HCT116 (cell line): ENCODE measurements around the gene KRTAP5-3. TPM values are rescaled to one million over a fixed set of nuclear protein-coding genes. Genes with fewer than 3 reads are reported as not detected.

Source experiments
- ATAC-seq: fragments of 200-7000 bp; cut with Tn5 transposase; 2 replicates; pipeline ENCODE4 v1.9.1; 2020; ENCODE audit warnings: mild to moderate bottlenecking, moderate library complexity
- BruUV-seq: library from RNA; stranded (reverse); fragments of 400-500 nt; replicated peaks from 2 replicates; lab custom pipeline; 2021; lab: Mats Ljungman, UMichigan
- CTCF ChIA-PET: fragments of 300-600 bp; sonication (Branson Sonifier 250); formaldehyde crosslinking; loops from one replicate; lab custom pipeline; 2021; ENCODE audit warnings: antibody characterized with exemption; lab: Charles Lee
- POLR2A ChIA-PET: fragments of 300-600, 350-600 bp; sonication (Branson Sonifier 250); formaldehyde crosslinking; loops from one replicate; lab custom pipeline; 2021; ENCODE audit warnings: antibody characterized with exemption; lab: Charles Lee
- RAD21 ChIA-PET, 2 experiments: fragments of 300-600 bp; sonication (Branson Sonifier 250); formaldehyde crosslinking; loops; one replicate each; lab custom pipeline; 2023; ENCODE audit warnings: low total read pairs in 2 of 2; ENCODE audit not compliant: uncharacterized antibody in 2 of 2, unreplicated experiment in 2 of 2, low non-redundant PET in 1 of 2; lab: Charles Lee
- DNase-seq: peaks from one replicate; pipeline ENCODE4 v3.0.0-alpha.2; 2010; ENCODE audit warnings: low read depth, low spot score
- H2AFZ ChIP-seq: fragments of 200-600 bp; shearing (Covaris generic), sonication (generic); 2 replicates; pipeline ENCODE4 v1.6.1; 2017; ENCODE audit warnings: low read depth, mixed run types, mixed read lengths, antibody characterized with exemption, low read length; ENCODE audit not compliant: poor library complexity, severe bottlenecking
- H3K27ac ChIP-seq: 2 replicates; pipeline ENCODE4 v1.5.1; 2012; ENCODE audit warnings: low read depth, low read length
- H3K27me3 ChIP-seq: fragments of 200-600 bp; sonication (generic); 2 replicates; pipeline ENCODE4 v1.6.1; 2016; ENCODE audit warnings: mixed run types, low read length, mixed read lengths; ENCODE audit not compliant: insufficient read depth
- H3K36me3 ChIP-seq, 2 experiments: fragments of 200-500 bp in 1 of 2; fragments of 200-600 bp in 1 of 2; sonication (Bioruptor generic) in 1 of 2; sonication (generic) in 1 of 2; 2 replicates each; pipeline versions ENCODE4 v1.5.1 to v1.6.1; 2014 to 2016; ENCODE audit warnings: low read length in 2 of 2, inconsistent platforms in 1 of 2, mixed read lengths in 1 of 2, mixed run types in 1 of 2; ENCODE audit not compliant: insufficient read depth in 2 of 2, control insufficient read depth in 1 of 2
- H3K4me1 ChIP-seq, 2 experiments: fragments of 200-600 bp in 1 of 2; sonication (generic) in 1 of 2; 2 replicates each; pipeline versions ENCODE4 v1.5.1 to v1.6.1; 2012 to 2017; ENCODE audit warnings: low read length in 2 of 2, inconsistent platforms in 1 of 2, mild to moderate bottlenecking in 1 of 2, mixed read lengths in 1 of 2, mixed run types in 1 of 2, moderate library complexity in 1 of 2; ENCODE audit not compliant: insufficient read depth in 2 of 2, control insufficient read depth in 1 of 2
- H3K4me2 ChIP-seq: fragments of 200-600 bp; sonication (generic); 2 replicates; pipeline ENCODE4 v1.6.1; 2017; ENCODE audit warnings: mixed run types, low read length, mixed read lengths
- H3K4me3 ChIP-seq, 2 experiments: fragments of 200-600 bp in 1 of 2; sonication (generic) in 1 of 2; replicated peaks in 1 of 2; 2 replicates each; pipeline ENCODE4 v1.5.1; 2011 to 2016; ENCODE audit warnings: low read length in 2 of 2, control low read depth in 1 of 2, low read depth in 1 of 2, mild to moderate bottlenecking in 1 of 2, mixed read lengths in 1 of 2, mixed run types in 1 of 2
- H3K79me2 ChIP-seq: fragments of 200-600 bp; sonication (generic); 2 replicates; pipeline ENCODE4 v1.6.1; 2017; ENCODE audit warnings: mild to moderate bottlenecking, mixed run types, low read length, moderate library complexity, mixed read lengths; ENCODE audit not compliant: insufficient read depth
- H3K9ac ChIP-seq: fragments of 200-600 bp; sonication (generic); 2 replicates; pipeline ENCODE4 v1.6.1; 2016; ENCODE audit warnings: low read length, mixed read lengths
- H3K9me2 ChIP-seq: fragments of 200-600 bp; sonication (generic), shearing (Covaris generic); 2 replicates; pipeline ENCODE4 v1.6.1; 2017; ENCODE audit warnings: mixed run types, mild to moderate bottlenecking, moderate library complexity; ENCODE audit not compliant: insufficient read depth
- H3K9me3 ChIP-seq, 2 experiments: fragments of 200-500 bp in 1 of 2; fragments of 200-600 bp in 1 of 2; sonication (Bioruptor generic) in 1 of 2; sonication (generic) in 1 of 2; 2 replicates each; pipeline ENCODE4 v1.6.1; 2014 to 2017; ENCODE audit warnings: low read length in 2 of 2, mixed read lengths in 2 of 2, inconsistent platforms in 1 of 2, low read depth in 1 of 2, mild to moderate bottlenecking in 1 of 2, mixed run types in 1 of 2, moderate library complexity in 1 of 2; ENCODE audit not compliant: control insufficient read depth in 1 of 2, insufficient read depth in 1 of 2
- H4K20me1 ChIP-seq: fragments of 200-600 bp; sonication (generic), shearing (Covaris generic); 2 replicates; pipeline ENCODE4 v1.6.1; 2017; ENCODE audit warnings: mixed run types, mild to moderate bottlenecking, moderate library complexity; ENCODE audit not compliant: insufficient read depth
- ATF3 ChIP-seq: IDR thresholded peaks from 2 replicates; pipeline ENCODE4 v1.6.1; 2012
- CEBPB ChIP-seq: IDR thresholded peaks from 2 replicates; pipeline ENCODE4 v1.6.1; 2012; ENCODE audit warnings: low read depth
- EGR1 ChIP-seq: IDR thresholded peaks from 2 replicates; pipeline ENCODE4 v1.6.1; 2012; ENCODE audit warnings: low read depth
- FOSL1 ChIP-seq: IDR thresholded peaks from 2 replicates; pipeline ENCODE4 v1.6.1; 2012; ENCODE audit warnings: low read depth
- JUND ChIP-seq: IDR thresholded peaks from 2 replicates; pipeline ENCODE4 v1.6.1; 2012
- RAD21 ChIP-seq: IDR thresholded peaks from 2 replicates; pipeline ENCODE4 v1.6.1; 2012; ENCODE audit warnings: low read depth, mild to moderate bottlenecking
- SP1 ChIP-seq: IDR thresholded peaks from 2 replicates; pipeline ENCODE4 v1.6.1; 2012; ENCODE audit warnings: low read depth
- SRF ChIP-seq: IDR thresholded peaks from 2 replicates; pipeline ENCODE4 v1.6.1; 2012; ENCODE audit warnings: low read depth
- TCF7L2 ChIP-seq: IDR thresholded peaks from 2 replicates; pipeline ENCODE4 v1.7.0; 2011; ENCODE audit warnings: borderline replicate concordance, inconsistent platforms; ENCODE audit not compliant: insufficient read depth, insufficient read length; ENCODE audit errors: extremely low read depth
- ZFX ChIP-seq: fragments of 450-650 bp; IDR thresholded peaks from 2 replicates; pipeline ENCODE4 v1.6.1; 2017
- ZNF274 ChIP-seq: fragments of 200-500 bp; sonication (Bioruptor generic); IDR thresholded peaks from 2 replicates; pipeline ENCODE4 v1.6.1; 2014; ENCODE audit warnings: mild to moderate bottlenecking, low read depth, low read length, inconsistent platforms
- intact Hi-C: fragments of 100-400 bp; cut with micrococcal nuclease; formaldehyde crosslinking; loops from 2 replicates; pipeline ENCODE4 v1.10.0; 2022
- total RNA-seq: library from RNA; stranded (reverse); gene quantifications from one replicate; pipeline ENCODE4 v1.2.1, GENCODE V29; 2021; ENCODE audit not compliant: unreplicated experiment

KRTAP5-3 gene
- total RNA-seq, 1 experiment from 2014 or later, result not detected

- H3K4me1 ChIP-seq, result peaks cover under 1 to 2% of the 10 kb centered on the region in 2 experiments; a peak in 2 of 4 replicates
- no peak overlapping the region for H3K27ac ChIP-seq
- H3K9ac ChIP-seq, result no peak overlapping the region
- RAD21 ChIA-PET, result no interaction called here
- no peaks in the 10 kb centered on the region for H3K9me3 ChIP-seq
- H3K36me3 ChIP-seq, result no peaks in the 10 kb centered on the region; a peak in 1 of 4 replicates
- BruUV-seq, result no TSS peak
- ATAC-seq, result no peak
- H4K20me1 ChIP-seq, result no peaks in the 10 kb centered on the region
- no peaks in the 10 kb centered on the region; the same call in 1 of the 2 replicates for H3K79me2 ChIP-seq
- no peak overlapping the region for H3K4me2 ChIP-seq
- CTCF ChIA-PET, result interaction anchor here (1.1 to 1.7 kb wide), 3 partner anchors 10 to 30 kb away, joined by 3 to 7 read pairs (median 3); no protein-coding TSS in a partner anchor
- H2AFZ ChIP-seq, result no peak overlapping the region
- POLR2A ChIA-PET, result no interaction called here
- no peak overlapping the region for H3K4me3 ChIP-seq
- no peaks in the 10 kb centered on the region for H3K9me2 ChIP-seq
- H3K27me3 ChIP-seq, result no peaks in the 10 kb centered on the region
- no peak for TF ChIP-seq RAD21
- TF ChIP-seq JUND, result no peak
- TF ChIP-seq FOSL1, result no peak
- TF ChIP-seq CEBPB, result no peak
- no peak for TF ChIP-seq ZFX
- no peak for TF ChIP-seq EGR1
- no peak for TF ChIP-seq ATF3
- intact Hi-C loops, result no loop called here
- no peak for DNase-seq
Observed at GRCh38 chr11:1565173-1565903, 42.9 kb downstream of the KRTAP5-3 start.

GRCh38 chr11:1564535-1565172, 43.6 kb downstream of the KRTAP5-3 start:
- H2AFZ ChIP-seq, result no peak overlapping the region
- no peak overlapping the region for H3K4me2 ChIP-seq
- ATAC-seq, result 0 out of 2 replicates have a peak, but pooled peaks have one; percentile 34
- H3K9me3 ChIP-seq, result no peaks in the 10 kb centered on the region
- CTCF ChIA-PET, result interaction anchor here (1.1 to 1.7 kb wide), 3 partner anchors 10 to 30 kb away, joined by 3 to 7 read pairs (median 3); no protein-coding TSS in a partner anchor
- no peaks in the 10 kb centered on the region for H3K9me2 ChIP-seq
- intact Hi-C loops, result no loop called here
- BruUV-seq, result no TSS peak
- H3K79me2 ChIP-seq, result no peaks in the 10 kb centered on the region
- no peaks in the 10 kb centered on the region; a peak in 1 of 4 replicates for H3K36me3 ChIP-seq
- no peaks in the 10 kb centered on the region for H4K20me1 ChIP-seq
- H3K27me3 ChIP-seq, result no peaks in the 10 kb centered on the region
- TF ChIP-seq TCF7L2 (peak; percentile 66), FOSL1 (no peak), SRF (no peak), ZNF274 (no peak), RAD21 (no peak), EGR1 (no peak), SP1 (no peak), ATF3 (no peak)
- H3K9ac ChIP-seq, result no peak overlapping the region
- POLR2A ChIA-PET, result no interaction called here
- peaks cover 6 to 8% of the 10 kb centered on the region in 2 experiments; a peak in 3 of 4 replicates for H3K4me1 ChIP-seq
- no peak overlapping the region for H3K4me3 ChIP-seq
- H3K27ac ChIP-seq, result no peak overlapping the region
- no peak for DNase-seq
- RAD21 ChIA-PET, result no interaction called here
